SW480 (cell line): Measurements from ENCODE around the gene KRT77.
A peak's percentile ranks its signal among the peaks of the same experiment; 100 is the strongest.
"Not testable (repeated sequence)": the region's sequence is repeated elsewhere in the genome, so short reads cannot be mapped to it uniquely, and the experiment has no call there.

ENCODE experiments used
- DNase-seq: peaks from one replicate; pipeline ENCODE4 v3.0.0-alpha.2; 2016; ENCODE audit warnings: low spot score

The KRT77 gene

DNA sequence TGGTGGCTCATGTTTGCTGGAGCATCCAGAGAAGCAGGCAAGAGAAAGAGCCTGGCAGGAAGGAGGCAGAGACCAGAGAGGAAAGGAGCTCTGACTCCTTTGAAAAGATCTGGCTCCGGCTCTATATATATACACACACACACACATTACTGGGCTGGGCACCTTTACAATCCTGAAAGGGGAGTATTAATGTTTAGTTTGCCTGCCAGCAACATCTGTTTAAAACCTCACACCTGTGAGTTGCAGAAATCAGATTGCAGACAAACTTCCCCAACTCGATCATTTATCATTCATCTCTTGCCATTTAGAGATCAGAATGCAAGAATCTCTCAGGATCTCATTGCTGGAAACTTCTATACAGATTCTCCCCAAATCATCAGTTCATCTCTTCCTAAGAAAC lies at the start of gene KRT77:
KRT77 (minus strand) TSS at position 101 of the 400 bp plus-strand sequence; CDS start at position 11, 90 bp downstream.
- no peak for DNase-seq

GRCh38 chr12:52752516-52752915 lies 49.2 kb upstream of the KRT77 start:
- no peak for DNase-seq

DNA sequence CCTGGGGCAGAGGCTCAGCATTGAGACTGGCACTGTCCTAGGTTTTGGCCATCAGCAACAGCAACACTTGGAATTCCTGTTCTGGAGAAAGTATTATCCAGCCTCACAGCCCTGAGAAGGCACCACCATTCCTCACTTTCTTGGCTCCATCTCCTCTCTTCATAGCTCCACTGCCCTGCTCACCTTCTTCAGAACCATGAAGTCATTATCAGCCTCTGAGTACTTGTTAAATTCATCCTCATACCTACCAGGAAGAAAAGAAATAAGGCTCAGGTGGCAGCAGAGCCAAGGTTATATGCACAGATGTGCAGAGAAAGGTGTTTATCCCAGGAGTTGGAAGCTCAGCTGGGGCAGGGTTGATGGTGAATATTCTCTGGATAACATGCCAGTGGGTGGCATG lies 48.5 kb upstream of the KRT77 start:
- DNase-seq, result no peak

DNA sequence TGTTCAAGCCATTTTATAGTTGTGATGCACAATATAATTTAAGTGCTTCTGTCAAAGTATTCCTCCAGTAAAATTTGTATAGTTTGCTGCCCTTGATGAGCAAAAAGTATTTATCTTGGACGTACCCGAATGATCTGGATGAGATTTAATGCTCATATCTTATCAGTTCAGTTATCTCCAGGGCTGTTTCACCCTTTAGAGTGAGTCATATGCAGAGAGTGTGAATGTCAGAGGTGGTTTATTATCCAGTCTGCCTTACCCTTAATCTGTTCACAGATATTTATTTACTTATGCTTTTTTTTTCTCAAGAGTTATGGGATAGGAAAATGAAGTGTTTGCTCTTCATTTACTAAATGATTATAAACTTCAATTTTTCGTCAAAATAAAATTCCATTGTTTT lies 47.2 kb upstream of the KRT77 start:
- not testable (repeated sequence) for DNase-seq

DNA sequence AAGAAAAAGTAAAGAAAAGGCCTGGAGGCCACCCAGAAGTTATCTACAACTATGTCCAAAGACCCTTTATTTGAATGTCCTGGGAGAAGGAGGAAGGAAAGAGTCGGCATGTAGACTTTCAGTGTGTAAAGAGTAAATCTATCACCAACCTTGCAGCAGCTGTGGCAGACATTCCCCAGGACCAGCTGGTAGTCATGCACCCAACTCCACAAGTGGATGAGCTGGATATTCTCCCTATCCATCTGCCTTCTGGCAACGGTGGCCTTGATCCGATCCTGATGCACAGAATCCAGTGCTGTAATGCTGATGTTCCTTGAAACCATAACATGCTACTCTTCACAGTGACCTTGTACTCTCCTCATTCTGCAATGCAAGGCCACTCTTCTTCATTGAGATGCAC lies 46.5 kb upstream of the KRT77 start:
- no peak for DNase-seq

GRCh38 chr12:52748578-52748977 lies 45.3 kb upstream of the KRT77 start:
- DNase-seq, result no peak

DNA sequence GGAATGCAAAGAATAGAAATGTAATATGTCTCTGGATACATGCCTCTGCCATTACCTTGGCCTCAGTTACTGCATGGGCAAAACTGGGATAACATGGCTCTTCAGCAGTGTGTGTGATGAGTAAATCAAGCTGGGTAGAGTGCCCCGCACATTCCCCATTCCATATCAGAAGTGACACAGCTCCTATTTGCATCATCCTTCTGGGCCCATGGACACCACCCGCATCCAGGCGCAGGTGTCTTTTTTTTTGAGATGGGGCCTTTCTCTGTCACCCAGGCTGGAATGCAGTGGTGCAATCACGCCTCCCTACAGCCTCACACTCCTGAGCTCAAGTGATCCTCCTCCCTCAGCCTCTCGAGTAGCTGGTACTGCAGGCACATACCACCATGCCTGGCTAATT lies 42.2 kb upstream of the KRT77 start:
- DNase-seq, result no peak

- no peak for DNase-seq
Measured at GRCh38 chr12:52744493-52745156, 41.3 kb upstream of the KRT77 start.

- DNase-seq, result no peak
Measured at GRCh38 chr12:52742822-52743457, 39.6 kb upstream of the KRT77 start.

DNA sequence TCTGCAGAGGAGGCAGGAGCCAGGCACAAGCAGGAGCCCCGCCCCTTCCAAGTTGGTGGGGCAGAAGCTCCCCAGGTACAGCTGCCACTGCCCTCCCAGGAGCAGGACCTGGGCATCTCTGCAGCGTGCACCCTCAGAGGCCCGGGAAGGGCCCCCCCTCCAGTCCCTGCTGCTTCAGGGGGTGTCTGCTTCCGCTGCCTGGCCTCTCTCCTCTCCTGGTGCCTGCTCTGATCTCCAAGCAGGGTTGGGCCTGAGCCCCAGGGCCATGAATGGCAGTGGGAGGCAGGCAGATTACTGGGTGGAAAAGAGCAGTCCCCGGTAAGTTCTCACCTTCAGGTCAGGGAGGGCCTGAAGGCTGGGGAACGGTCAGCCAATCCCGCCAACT lies 38.9 kb upstream of the KRT77 start:
- DNase-seq, result no peak

GRCh38 chr12:52741375-52742195 lies 38.3 kb upstream of the KRT77 start:
- peak; percentile 53 for DNase-seq

DNA sequence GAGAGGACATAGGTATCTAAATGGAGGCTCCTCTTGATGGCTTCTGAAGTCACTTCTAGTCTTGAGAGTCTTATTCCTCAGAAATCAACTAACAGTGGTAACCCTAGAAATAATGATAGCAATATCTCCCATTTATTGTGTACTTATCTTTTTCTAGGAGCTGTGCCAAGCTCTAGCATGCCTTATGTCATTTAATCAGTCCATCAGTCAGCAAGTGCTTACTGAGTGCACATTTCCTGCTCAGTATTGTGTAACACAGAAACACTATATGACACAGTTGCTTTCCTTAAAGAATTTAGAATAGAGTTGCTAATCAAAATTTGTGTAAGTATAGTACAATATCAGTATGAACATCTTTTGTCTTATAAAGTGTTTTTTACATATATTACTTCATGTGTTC lies 37.3 kb upstream of the KRT77 start:
- no peak for DNase-seq

GRCh38 chr12:52739963-52740362 lies 36.6 kb upstream of the KRT77 start:
- DNase-seq, result no peak

GRCh38 chr12:52735816-52736632 lies 32.7 kb upstream of the KRT77 start:
- DNase-seq, result no peak

DNA sequence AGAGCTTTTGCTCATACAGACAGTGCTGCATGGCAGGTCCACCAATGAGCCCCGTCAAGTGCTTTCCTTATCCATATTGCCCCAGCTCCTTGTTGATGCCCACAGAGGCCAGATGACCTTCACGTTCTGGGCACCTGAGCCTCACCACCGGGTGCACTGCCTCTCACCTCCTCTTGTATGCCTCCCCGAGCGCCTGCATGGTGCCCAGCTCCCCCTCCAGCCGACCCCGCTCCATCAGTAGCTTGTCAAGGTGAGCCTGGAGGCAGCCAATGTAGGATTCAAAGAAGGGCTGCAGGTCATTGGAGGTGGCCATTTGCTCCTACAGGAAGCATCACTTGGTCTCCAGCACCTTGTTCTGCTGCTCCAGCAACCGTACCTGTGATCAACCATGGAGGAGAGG lies 31.8 kb upstream of the KRT77 start:
- DNase-seq, result no peak

- no peak for DNase-seq
Measured at GRCh38 chr12:52730793-52731192, 27.5 kb upstream of the KRT77 start.

- no peak for DNase-seq
Measured at GRCh38 chr12:52730383-52730782, 27.1 kb upstream of the KRT77 start.

- no peak for DNase-seq
Measured at GRCh38 chr12:52729147-52729546, 25.8 kb upstream of the KRT77 start.

DNA sequence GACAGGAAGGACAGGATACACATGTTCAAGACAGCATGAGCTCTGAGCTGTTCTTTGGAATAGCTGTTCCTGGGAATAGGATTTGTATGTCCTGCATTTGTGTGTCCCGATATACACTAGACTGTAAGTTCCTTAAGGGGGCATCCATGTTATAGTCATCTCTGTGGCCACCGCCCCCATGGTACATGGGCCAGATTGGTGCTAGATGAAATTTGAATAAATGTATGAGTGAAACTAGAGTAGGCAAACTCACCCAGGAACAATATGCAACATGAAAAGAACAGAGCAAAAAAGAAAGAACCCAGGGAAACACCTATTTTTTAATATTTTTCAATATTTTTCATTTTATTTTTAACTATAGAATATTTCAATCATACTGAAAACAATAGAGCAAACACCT lies 25.1 kb upstream of the KRT77 start:
- DNase-seq, result no peak

DNA sequence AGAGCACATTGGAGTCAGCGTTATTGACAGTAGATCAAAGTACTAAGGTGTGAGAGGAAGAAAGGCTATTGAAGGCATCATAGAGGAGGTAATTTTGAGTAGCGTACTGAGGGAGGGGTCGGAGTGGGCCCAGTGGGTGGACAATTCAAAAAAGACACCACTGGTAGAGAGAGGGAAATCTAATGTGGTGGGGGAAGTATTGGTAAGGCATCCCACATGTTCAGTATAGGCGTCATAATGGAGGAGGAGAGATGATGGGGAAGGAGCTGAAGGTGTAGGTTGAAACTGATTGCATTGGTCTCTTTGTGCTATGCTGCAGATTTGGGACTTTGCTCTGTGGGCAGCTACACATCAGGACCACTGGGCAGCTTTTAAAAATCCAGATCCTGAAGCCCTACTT lies 23.7 kb upstream of the KRT77 start:
- no peak for DNase-seq

DNA sequence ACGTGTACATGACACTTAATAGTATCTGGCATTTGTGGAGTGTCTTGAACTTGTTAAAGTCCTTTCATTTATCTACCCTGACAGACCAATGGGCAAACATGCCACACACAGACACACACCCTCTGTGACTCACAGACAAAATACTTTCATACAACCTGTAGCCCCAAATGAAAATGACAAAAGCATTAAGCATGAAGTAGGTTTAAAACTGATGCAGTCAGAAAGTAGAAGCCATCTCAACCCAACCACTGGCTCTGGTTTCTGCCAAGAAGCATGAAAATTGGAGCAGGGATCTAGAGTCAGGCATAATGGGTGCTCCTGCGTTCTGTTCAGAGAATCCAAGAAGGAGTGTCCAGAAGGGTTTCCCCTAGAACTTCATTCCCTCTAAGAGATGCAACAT lies 23.1 kb upstream of the KRT77 start:
- DNase-seq, result no peak

- DNase-seq, result no peak
Measured at GRCh38 chr12:52724384-52724783, 21.1 kb upstream of the KRT77 start.
